Esophagus squamous epithelium (tissue), 5 donors: ENCODE results near the gene VRK3. TPM values are rescaled to one million over a fixed set of nuclear protein-coding genes. Genes with fewer than 3 reads are reported as not detected.
"Not testable (repeated sequence)": the region's sequence is repeated elsewhere in the genome, so short reads cannot be mapped to it uniquely, and the experiment has no call there.

ENCODE experiments used
- DNase-seq: peaks from one replicate; lab custom pipeline; 2025; lab: John Stamatoyannopoulos, UW
- H3K27ac ChIP-seq, 4 donors: fragments of 200-600 bp; sonication (generic); one replicate each; pipeline ENCODE4 v1.5.1; 2016 to 2019; ENCODE audit warnings: mild to moderate bottlenecking in 1 of 4
- H3K27me3 ChIP-seq, 4 donors: fragments of 200-600 bp; sonication (generic); 1 replicate in 3 of 4; 2 replicates in 1 of 4; pipeline versions ENCODE4 v1.5.1 to v1.6.0; 2017 to 2021; ENCODE audit warnings: antibody characterized with exemption in 1 of 4
- H3K36me3 ChIP-seq, 3 donors: fragments of 200-600 bp; sonication (generic); one replicate each; pipeline ENCODE4 v1.5.1; 2016 to 2019
- H3K4me1 ChIP-seq, 3 donors: fragments of 200-600 bp; sonication (generic); one replicate each; pipeline ENCODE4 v1.5.1; 2017 to 2019
- H3K4me3 ChIP-seq, 4 donors: fragments of 200-600 bp; sonication (generic); 1 replicate in 3 of 4; 2 replicates in 1 of 4; pipeline ENCODE4 v1.5.1; 2016 to 2019; ENCODE audit warnings: mild to moderate bottlenecking in 2 of 4, moderate library complexity in 1 of 4
- H3K9me3 ChIP-seq, 3 donors: fragments of 200-600 bp; sonication (generic); one replicate each; pipeline ENCODE4 v1.5.1; 2016 to 2019
- CTCF ChIP-seq, 6 experiments: fragments of 450-650 bp in 4 of 6; fragments of 200-600 bp in 2 of 6; sonication (generic) in 2 of 6; IDR thresholded peaks; one replicate each; pipeline ENCODE4 v1.5.1; 2016 to 2019; ENCODE audit warnings: antibody characterized with exemption in 6 of 6, mild to moderate bottlenecking in 4 of 6, moderate library complexity in 4 of 6
- POLR2A ChIP-seq, 4 donors: fragments of 450-650 bp; IDR thresholded peaks; one replicate each; pipeline ENCODE4 v1.6.1; 2017; ENCODE audit warnings: antibody characterized with exemption in 4 of 4, mild to moderate bottlenecking in 4 of 4, moderate library complexity in 3 of 4
- WGBS, 2 donors: methylation state at CpG; one replicate each; pipeline ENCODE4 v1.1.5; 2018; 5-methylcytosine and 5-hydroxymethylcytosine counted together
- intact Hi-C: fragments of 100-400 bp; cut with DNase I; formaldehyde crosslinking; loops from one replicate; pipeline ENCODE4 v1.15.0; 2022
- total RNA-seq, 4 donors: library from RNA; depleted of rRNA; stranded (reverse); fragments of >200 nt; gene quantifications; one replicate each; pipeline ENCODE4 v1.1.0, GENCODE V29; 2016
- donor health status: DM: yes; HTN: yes; CAD: no.

The VRK3 gene
- total RNA-seq, 4 donors from 2014 or later: 12.7 to 26.1 (median 20.9) TPM

GRCh38 chr19:49973987-49974386 is 51.2 kb downstream of the VRK3 start:
- H3K4me3 ChIP-seq: no peak overlapping the region
- no peak for DNase-seq
- TF ChIP-seq CTCF (IDR thresholded peaks at IDR 0.05): no peak
- TF ChIP-seq POLR2A (IDR thresholded peaks at IDR 0.05): no peak
- peaks cover 0 to 5% (median 0%) of the 10 kb centered on the region in 3 donors for H3K4me1 ChIP-seq
- intact Hi-C loops: no loop called here
- H3K36me3 ChIP-seq: peaks cover 0 to 39% (median 6%) of the 10 kb centered on the region in 3 donors
- 68 to 91% methylated on average over 11 to 15 of the region's 18 CpGs for WGBS, 2 donors
- no peaks in the 10 kb centered on the region for H3K9me3 ChIP-seq
- no peak overlapping the region for H3K27ac ChIP-seq
- H3K27me3 ChIP-seq: peaks cover 0 to 15% (median 0%) of the 10 kb centered on the region in 4 donors

GRCh38 chr19:49972841-49973240 is 52.3 kb downstream of the VRK3 start:
- intact Hi-C loops: no loop called here
- 65 to 87% methylated on average over 3 to 6 of the region's 6 CpGs for WGBS, 2 donors
- Histone ChIP-seq H3K27ac (no peak overlapping the region), H3K27me3 (peaks cover 0 to 26% (median 0%) of the 10 kb centered on the region in 4 donors), H3K4me3 (no peak overlapping the region), H3K36me3 (peaks cover 0 to 28% (median 0%) of the 10 kb centered on the region in 3 donors), H3K9me3 (no peaks in the 10 kb centered on the region), H3K4me1 (peaks cover 0 to 5% (median 0%) of the 10 kb centered on the region in 3 donors)
- no peak for DNase-seq
- TF ChIP-seq CTCF (IDR thresholded peaks at IDR 0.05) (no peak), POLR2A (IDR thresholded peaks at IDR 0.05) (no peak)

GRCh38 chr19:49971991-49972411 is 53.2 kb downstream of the VRK3 start:
- Histone ChIP-seq H3K9me3 (no peaks in the 10 kb centered on the region), H3K27me3 (peaks cover 0 to 30% (median 0%) of the 10 kb centered on the region in 4 donors), H3K4me3 (no peak overlapping the region), H3K36me3 (peaks cover 0 to 19% (median 0%) of the 10 kb centered on the region in 3 donors), H3K27ac (no peak overlapping the region), H3K4me1 (peaks cover 0 to 5% (median 0%) of the 10 kb centered on the region in 3 donors)
- TF ChIP-seq POLR2A (IDR thresholded peaks at IDR 0.05) (no peak), CTCF (IDR thresholded peaks at IDR 0.05) (no peak)
- WGBS, 2 donors: 79% methylated on average over 8 of the region's 12 CpGs; no CpG with 5 or more reads in 1 of the 2 donors
- no peak for DNase-seq
- intact Hi-C loops: no loop called here

GRCh38 chr19:49969355-49969754 is 55.8 kb downstream of the VRK3 start:
- peaks cover 0 to 30% (median 0%) of the 10 kb centered on the region in 4 donors for H3K27me3 ChIP-seq
- H3K4me3 ChIP-seq, H3K4me1 ChIP-seq, DNase-seq, H3K27ac ChIP-seq, intact Hi-C loops, H3K9me3 ChIP-seq, H3K36me3 ChIP-seq: not testable (repeated sequence)
- WGBS, 2 donors: 10% methylated on average over 1 of the region's 9 CpGs; no CpG with 5 or more reads in 1 of the 2 donors

GRCh38 chr19:49968279-49968922 is 56.8 kb downstream of the VRK3 start:
- intact Hi-C loops: no loop called here
- no peak for DNase-seq
- Histone ChIP-seq H3K27ac (no peak overlapping the region), H3K27me3 (peaks cover 0 to 35% (median 0%) of the 10 kb centered on the region in 4 donors), H3K36me3 (no peaks in the 10 kb centered on the region), H3K4me3 (no peak overlapping the region), H3K9me3 (no peaks in the 10 kb centered on the region), H3K4me1 (peaks cover 0 to 5% (median 0%) of the 10 kb centered on the region in 3 donors)
- no peak for TF ChIP-seq POLR2A (IDR thresholded peaks at IDR 0.05)
- TF ChIP-seq CTCF (IDR thresholded peaks at IDR 0.05): no peak
- 60 to 68% methylated on average over 4 of the region's 5 CpGs for WGBS, 2 donors

GRCh38 chr19:49960980-49961379 is 64.2 kb downstream of the VRK3 start, which contains the start of gene SIGLEC11:
Gene SIGLEC11, minus strand, starts transcription at chr19:49961172. Its CDS starts 91 bp downstream, at chr19:49961081.
- WGBS, 2 donors: 60% methylated on average over 2 of the region's 10 CpGs; no CpG with 5 or more reads in 1 of the 2 donors
- H3K36me3 ChIP-seq, intact Hi-C loops, H3K9me3 ChIP-seq, H3K27ac ChIP-seq, DNase-seq, H3K4me3 ChIP-seq: not testable (repeated sequence)
- H3K4me1 ChIP-seq: peaks cover 0 to 11% (median 0%) of the 10 kb centered on the region in 3 donors
- peaks cover 0 to 27% (median 0%) of the 10 kb centered on the region in 4 donors for H3K27me3 ChIP-seq

- Histone ChIP-seq H3K4me1 (peaks cover 1 to 22% (median 2%) of the 10 kb centered on the region in 3 donors), H3K27me3 (peaks cover 0 to 29% (median 0%) of the 10 kb centered on the region in 4 donors)
- H3K36me3 ChIP-seq, intact Hi-C loops, DNase-seq, H3K9me3 ChIP-seq, H3K27ac ChIP-seq, H3K4me3 ChIP-seq: not testable (repeated sequence)
- WGBS, 2 donors: no CpG with 5 or more reads among the region's 12 CpGs
These were observed 65.3 kb downstream of the VRK3 start for GRCh38 chr19:49959892-49960291.

- DNase-seq, H3K27ac ChIP-seq, intact Hi-C loops, H3K36me3 ChIP-seq, H3K9me3 ChIP-seq, H3K4me3 ChIP-seq: not testable (repeated sequence)
- Histone ChIP-seq H3K4me1 (peaks cover 10 to 34% (median 10%) of the 10 kb centered on the region in 3 donors), H3K27me3 (peaks cover 0 to 30% (median 0%) of the 10 kb centered on the region in 4 donors)
- no CpG with 5 or more reads among the region's 13 CpGs for WGBS, 2 donors
These were observed 66.6 kb downstream of the VRK3 start for GRCh38 chr19:49958596-49958995.
